Lower leg skin (tissue), 3 donors: ENCODE results near the gene ARHGAP24.

Source experiments
- CTCF ChIP-seq, 3 donors: fragments of 450-650 bp; IDR thresholded peaks; one replicate each; pipeline ENCODE4 v1.5.1; 2016; ENCODE audit warnings: antibody characterized with exemption in 3 of 3, mild to moderate bottlenecking in 3 of 3, moderate library complexity in 2 of 3
- POLR2A ChIP-seq, 2 donors: fragments of 450-650 bp; IDR thresholded peaks; one replicate each; pipeline ENCODE4 v1.6.1; 2016 to 2017; ENCODE audit warnings: antibody characterized with exemption in 2 of 2, mild to moderate bottlenecking in 1 of 2, moderate library complexity in 1 of 2

- TF ChIP-seq CTCF (IDR thresholded peaks at IDR 0.05) (no peak), POLR2A (IDR thresholded peaks at IDR 0.05) (no peak)
Measured at GRCh38 chr4:85459736-85460135, 15.2 kb upstream of the ARHGAP24 start.
